ENCODE data around the gene CHP1. TPM values are rescaled to one million over a fixed set of nuclear protein-coding genes. Genes with fewer than 3 reads are reported as not detected.
"Not testable (repeated sequence)": the region's sequence is repeated elsewhere in the genome, so short reads cannot be mapped to it uniquely, and the experiment has no call there.

Gene CHP1
- total RNA-seq, 1 donor from 2014 or later: 124 TPM

DNA sequence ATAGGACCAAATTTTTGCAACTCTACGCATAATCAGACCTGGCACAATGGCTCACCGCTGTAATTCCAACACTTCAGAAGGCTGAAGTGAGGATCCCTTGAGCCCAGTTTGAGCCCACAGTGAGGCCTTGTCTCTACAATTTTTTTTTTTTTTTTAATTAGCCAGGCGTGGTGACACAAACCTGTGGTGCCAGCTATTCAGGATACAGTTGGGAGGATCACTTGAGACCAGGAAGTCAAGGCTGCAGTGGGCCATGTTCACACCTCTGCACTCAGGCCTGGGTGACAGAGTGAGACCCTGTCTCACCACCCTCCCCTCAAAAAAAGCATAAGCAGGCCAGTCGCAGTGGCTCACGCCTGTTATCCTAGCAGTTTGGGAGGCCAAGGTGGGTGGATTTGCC, 76.6 kb downstream of the CHP1 start:
- no peaks in the 10 kb centered on the region for H3K4me1 ChIP-seq
- TF ChIP-seq, protein P1, sequence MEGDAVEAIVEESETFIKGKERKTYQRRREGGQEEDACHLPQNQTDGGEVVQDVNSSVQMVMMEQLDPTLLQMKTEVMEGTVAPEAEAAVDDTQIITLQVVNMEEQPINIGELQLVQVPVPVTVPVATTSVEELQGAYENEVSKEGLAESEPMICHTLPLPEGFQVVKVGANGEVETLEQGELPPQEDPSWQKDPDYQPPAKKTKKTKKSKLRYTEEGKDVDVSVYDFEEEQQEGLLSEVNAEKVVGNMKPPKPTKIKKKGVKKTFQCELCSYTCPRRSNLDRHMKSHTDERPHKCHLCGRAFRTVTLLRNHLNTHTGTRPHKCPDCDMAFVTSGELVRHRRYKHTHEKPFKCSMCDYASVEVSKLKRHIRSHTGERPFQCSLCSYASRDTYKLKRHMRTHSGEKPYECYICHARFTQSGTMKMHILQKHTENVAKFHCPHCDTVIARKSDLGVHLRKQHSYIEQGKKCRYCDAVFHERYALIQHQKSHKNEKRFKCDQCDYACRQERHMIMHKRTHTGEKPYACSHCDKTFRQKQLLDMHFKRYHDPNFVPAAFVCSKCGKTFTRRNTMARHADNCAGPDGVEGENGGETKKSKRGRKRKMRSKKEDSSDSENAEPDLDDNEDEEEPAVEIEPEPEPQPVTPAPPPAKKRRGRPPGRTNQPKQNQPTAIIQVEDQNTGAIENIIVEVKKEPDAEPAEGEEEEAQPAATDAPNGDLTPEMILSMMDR (IDR thresholded peaks at IDR 0.05; ENCODE audit: borderline replicate concordance): no peak
- DNase-seq: no peak
- peaks cover 5% of the 10 kb centered on the region for H3K36me3 ChIP-seq
- no peaks in the 10 kb centered on the region for H3K9me3 ChIP-seq (replicated peaks)
- no peak overlapping the region for H3K27ac ChIP-seq (replicated peaks)
- intact Hi-C loops (cut with micrococcal nuclease): no loop called here
- no peak overlapping the region for H3K4me3 ChIP-seq
- H3K27me3 ChIP-seq (ENCODE audit: low read depth): no peaks in the 10 kb centered on the region

DNA sequence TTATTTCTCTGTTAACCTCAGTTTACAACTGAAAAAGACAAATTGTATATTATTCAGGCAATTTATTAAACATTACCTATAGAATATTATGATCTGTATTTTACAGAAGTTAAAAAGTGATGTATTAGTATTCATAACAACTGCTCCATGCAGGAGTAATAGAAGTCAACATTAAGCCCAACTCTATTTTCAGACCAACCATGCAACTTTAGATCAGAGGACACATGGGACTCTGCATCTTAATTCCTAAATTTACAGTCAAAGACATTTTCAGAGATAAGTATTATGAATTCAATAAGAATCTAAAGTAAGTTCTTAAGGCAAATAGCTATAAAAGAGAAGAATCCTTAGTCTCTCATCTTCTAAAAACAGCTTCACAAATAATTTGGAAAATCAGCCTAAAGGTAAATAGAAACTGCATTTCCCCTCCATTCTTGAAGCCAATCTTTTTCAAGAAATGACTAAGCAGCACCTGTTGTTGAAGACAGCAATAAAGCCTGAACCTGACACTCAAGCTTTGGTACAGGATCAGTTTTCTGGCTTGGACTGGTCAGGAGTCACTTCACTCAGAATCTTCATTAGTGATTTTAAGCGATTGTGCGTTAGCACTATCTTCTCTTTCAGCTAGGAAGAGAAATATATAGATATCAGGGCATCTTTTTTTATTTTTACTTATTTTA, 78.3 kb downstream of the CHP1 start:
- intact Hi-C loops (cut with micrococcal nuclease): no loop called here
- Histone ChIP-seq H3K4me3 (no peak overlapping the region), H3K27me3 (ENCODE audit: low read depth) (no peaks in the 10 kb centered on the region), H3K9me3 (replicated peaks) (no peaks in the 10 kb centered on the region), H3K4me1 (no peaks in the 10 kb centered on the region), H3K27ac (replicated peaks) (no peak overlapping the region), H3K36me3 (peaks cover 9% of the 10 kb centered on the region)
- TF ChIP-seq, protein P1 (IDR thresholded peaks at IDR 0.05; ENCODE audit: borderline replicate concordance): no peak
- no peak for DNase-seq

DNA sequence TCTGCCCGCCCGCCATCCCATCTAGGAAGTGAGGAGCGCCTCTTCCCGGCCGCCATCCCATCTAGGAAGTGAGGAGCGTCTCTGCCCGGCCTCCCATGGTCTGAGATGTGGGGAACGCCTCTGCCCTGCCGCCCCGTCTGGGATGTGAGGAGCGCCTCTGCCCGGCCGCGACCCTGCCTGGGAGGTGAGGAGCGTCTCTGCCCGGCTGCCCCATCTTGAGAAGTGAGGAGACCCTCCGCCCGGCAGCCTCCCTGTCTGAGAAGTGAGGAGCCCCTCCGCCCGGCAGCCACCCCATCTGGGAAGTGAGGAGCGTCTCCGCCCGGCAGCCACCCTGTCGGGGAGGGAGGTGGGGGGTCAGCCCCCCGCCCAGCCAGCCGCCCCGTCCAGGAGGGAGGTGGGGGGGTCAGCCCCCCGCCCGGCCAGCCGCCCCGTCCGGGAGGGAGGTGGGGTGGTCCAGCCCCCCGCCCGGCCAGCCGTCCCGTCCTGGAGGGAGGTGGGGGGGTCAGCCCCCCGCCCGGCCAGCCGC, 89.8 kb downstream of the CHP1 start:
- H3K36me3 ChIP-seq; intact Hi-C loops (cut with micrococcal nuclease): not testable (repeated sequence)

DNA sequence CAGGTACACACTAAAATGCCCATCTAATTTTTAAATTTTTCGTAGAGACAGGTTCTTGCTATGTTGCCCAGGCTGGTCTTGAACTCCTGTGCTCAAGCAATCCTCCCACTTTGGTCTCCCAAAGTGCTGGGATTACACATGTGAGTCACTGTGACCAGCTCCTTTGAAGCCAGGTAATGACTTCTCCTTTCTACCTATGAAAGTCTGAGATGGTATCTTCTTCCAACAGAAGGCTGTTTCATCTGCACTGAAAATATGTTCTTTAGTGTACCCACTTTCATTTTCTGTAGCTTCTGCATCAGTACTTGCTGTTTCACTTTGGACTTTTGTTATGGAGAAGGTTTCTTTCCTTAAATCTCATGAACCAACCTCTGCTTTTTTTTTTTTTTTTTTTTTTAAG, 92.5 kb downstream of the CHP1 start:
- no peak for DNase-seq
- Histone ChIP-seq H3K27me3 (ENCODE audit: low read depth) (no peaks in the 10 kb centered on the region), H3K36me3 (no peaks in the 10 kb centered on the region), H3K4me3 (no peak overlapping the region), H3K4me1 (no peaks in the 10 kb centered on the region), H3K27ac (replicated peaks) (no peak overlapping the region), H3K9me3 (replicated peaks) (no peaks in the 10 kb centered on the region)
- intact Hi-C loops (cut with micrococcal nuclease): no loop called here
- TF ChIP-seq, protein P1 (IDR thresholded peaks at IDR 0.05; ENCODE audit: borderline replicate concordance): no peak

More for the DNA sequence above, 89.8 kb downstream of the CHP1 start:
- not testable (repeated sequence) for DNase-seq; H3K9me3 ChIP-seq (replicated peaks); H3K4me3 ChIP-seq; H3K27me3 ChIP-seq (ENCODE audit: low read depth); H3K4me1 ChIP-seq; H3K27ac ChIP-seq (replicated peaks)

DNA sequence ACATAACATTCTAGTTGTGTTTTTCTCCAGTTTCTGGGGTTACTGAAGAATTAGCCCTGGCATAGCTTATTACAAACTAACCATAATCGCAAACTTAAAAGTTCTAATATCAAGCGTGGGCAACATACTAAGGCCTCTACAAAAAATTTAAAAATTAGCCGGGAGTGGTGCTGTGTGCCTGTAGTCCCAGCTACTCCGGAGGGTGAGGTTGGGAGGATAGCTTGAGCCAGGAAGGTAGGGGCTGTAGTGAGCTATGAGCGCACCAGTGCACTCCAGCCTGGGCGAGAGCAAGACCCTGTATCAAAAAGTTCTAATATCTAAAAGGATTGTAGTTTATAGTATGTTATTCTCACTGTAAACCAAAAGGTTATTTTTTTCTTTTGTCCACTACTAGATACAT, 100.2 kb downstream of the CHP1 start:
- Histone ChIP-seq H3K4me3 (peak overlapping the region; percentile 84), H3K27ac (replicated peaks) (no peak overlapping the region), H3K36me3 (no peaks in the 10 kb centered on the region), H3K27me3 (ENCODE audit: low read depth) (no peaks in the 10 kb centered on the region), H3K9me3 (replicated peaks) (no peaks in the 10 kb centered on the region), H3K4me1 (peaks cover 21% of the 10 kb centered on the region)
- no peak for DNase-seq
- intact Hi-C loops (cut with micrococcal nuclease): no loop called here
- TF ChIP-seq, protein P1 (IDR thresholded peaks at IDR 0.05; ENCODE audit: borderline replicate concordance): no peak

Other genes with a start within 250 kb of the CHP1 start
- gene INO80, start 115.0 kb upstream of the CHP1 start, total RNA-seq: 8.6 TPM
- gene EXD1, start 511 bp upstream of the CHP1 start, total RNA-seq: not detected
- 0.19 TPM for gene OIP5, start 101.3 kb downstream of the CHP1 start, total RNA-seq
- gene NUSAP1, start 101.6 kb downstream of the CHP1 start, total RNA-seq: 2.6 TPM
- gene NDUFAF1, start 171.2 kb downstream of the CHP1 start, total RNA-seq: 61.2 TPM
- 23.4 TPM for gene RTF1, start 185.8 kb downstream of the CHP1 start, total RNA-seq